ENCODE measurements around the gene MON2. TPM values are rescaled to one million over a fixed set of nuclear protein-coding genes. Genes with fewer than 3 reads are reported as not detected.

MON2 gene
- polyA plus RNA-seq, 1 donor, result 40.1 TPM

Other genes starting within 250 kb of the MON2 start
- 39.1 TPM for gene USP15, start 206.4 kb upstream of the MON2 start, polyA plus RNA-seq (ENCODE audit: insufficient read length)